Activated naive CD4-positive, alpha-beta T cell (primary cell): ENCODE results near the gene ANXA7.
A peak's percentile ranks its signal among the peaks of the same experiment; 100 is the strongest.

Experiments
- DNase-seq, 4 experiments: peaks; one replicate each; lab custom pipeline; 2025; lab: John Stamatoyannopoulos, UW

The ANXA7 gene

GRCh38 chr10:73413528-73414229 lies at the start of gene ANXA7:
ANXA7 (minus strand) TSS chr10:73414058; CDS start chr10:73400856, 13,202 bp downstream.
- peak; percentile 81 to 94 (median 88) for DNase-seq

- no peak for DNase-seq
Measured at GRCh38 chr10:73460897-73461296, 47.0 kb upstream of the ANXA7 start.

- DNase-seq: no peak
Measured at GRCh38 chr10:73459683-73460314, 45.9 kb upstream of the ANXA7 start.

- no peak for DNase-seq
Measured at GRCh38 chr10:73456187-73456890, 42.5 kb upstream of the ANXA7 start.

DNA sequence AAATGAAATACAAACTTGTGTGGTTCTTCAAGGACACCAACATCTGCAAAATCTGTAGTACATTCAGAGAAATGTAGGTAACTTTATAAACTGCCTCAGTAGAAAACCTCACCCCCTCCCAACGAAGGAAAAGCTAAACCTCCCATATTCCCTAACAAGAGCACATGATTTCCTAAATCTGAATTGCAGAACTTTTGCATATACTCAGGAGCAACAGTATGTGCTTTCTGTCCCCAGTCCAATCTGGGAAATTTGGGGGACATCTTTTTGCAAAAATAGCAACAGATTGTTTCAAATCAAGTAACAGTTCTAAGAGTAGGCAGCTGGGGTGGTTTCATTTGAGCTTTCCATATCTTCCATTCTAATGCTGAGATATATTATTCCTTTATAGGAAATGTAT lies 35.3 kb upstream of the ANXA7 start:
- DNase-seq: no peak

DNA sequence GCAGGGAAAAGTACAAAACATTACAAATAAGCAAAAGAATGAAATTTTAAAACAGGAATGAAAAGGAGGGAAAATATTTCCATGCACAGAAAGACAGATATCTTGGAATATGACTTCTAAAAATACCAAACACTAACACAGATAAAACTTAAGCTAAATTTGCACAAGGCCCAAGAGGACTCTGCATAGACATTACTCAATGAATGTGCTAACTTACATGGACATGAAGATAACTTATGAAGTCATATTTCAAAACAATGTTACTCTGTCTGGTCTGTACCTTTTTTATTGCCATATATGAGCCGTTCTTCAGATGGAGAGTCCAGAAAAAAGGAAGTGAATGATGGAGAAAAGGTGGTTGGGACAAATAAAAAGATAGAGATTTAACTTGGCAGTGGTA lies 34.5 kb upstream of the ANXA7 start:
- no peak for DNase-seq

GRCh38 chr10:73446926-73447325 lies 33.1 kb upstream of the ANXA7 start:
- no peak for DNase-seq

DNA sequence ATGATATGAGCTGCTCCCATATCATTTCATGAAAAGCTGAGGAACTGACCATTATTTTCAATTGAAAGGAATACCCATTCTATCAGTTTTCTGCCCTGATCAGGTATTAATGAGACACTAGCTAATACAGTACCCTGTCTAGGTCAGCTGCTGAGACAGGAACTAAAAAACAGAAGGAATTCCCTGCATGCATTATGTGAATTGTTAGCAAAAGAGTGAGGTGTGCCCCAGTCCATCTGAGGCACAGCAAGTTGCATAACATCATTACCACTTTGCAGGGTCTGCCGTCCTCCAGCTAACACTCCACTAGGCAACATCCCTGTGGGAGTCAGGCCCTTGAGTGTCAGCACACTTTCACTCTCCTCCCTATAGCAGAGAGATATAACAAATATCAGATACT lies 30.6 kb upstream of the ANXA7 start:
- no peak for DNase-seq

DNA sequence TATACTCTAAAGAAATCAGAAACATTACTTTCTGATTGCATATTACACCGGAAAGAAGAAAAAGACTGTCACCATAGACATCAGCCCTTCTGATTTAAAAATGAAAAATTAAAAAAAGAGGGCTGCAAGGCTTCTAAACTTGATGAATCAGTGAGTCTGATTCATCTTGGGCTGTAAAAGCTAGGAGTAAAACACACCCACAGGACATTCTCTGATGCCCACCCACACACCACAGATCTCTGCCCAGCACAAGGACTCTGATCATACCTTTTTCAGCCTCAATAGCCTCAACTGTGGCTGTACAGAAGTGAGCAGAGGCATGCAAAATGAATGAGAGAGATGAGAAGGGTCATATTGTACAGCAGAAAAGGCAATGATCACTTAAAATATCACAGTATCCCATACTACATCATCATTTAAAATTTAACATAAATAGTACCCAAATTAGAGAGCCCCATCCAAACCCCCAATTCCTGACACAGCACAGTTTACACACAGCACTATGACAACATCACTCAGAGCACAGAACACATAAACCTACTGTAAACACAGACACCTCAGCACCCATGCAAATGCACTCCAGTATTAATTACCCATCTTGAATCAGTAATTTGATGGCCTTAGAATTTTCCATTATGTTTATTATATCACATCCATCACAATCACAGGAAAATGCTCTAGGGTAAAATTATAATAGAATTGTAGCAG lies 25.9 kb upstream of the ANXA7 start:
- DNase-seq: no peak

DNA sequence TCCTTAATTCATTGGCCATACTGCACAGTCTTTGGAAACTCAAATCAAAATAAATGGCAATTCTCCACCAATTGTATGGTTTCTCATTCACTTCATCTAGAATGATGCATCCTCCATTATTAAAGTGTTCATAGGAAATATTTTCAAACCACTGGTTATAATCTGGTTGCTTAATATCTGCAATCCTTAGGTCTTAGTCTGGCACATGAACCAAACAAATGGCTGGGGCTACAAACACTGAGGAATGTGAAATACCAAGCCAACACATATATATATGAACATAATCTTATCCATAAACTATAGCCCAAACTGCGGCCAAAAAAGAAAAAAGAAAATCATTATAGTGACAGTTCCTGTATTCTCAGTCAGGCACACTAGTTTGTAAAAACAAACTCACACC lies 25.2 kb upstream of the ANXA7 start:
- DNase-seq: no peak

GRCh38 chr10:73433538-73433867 lies 19.6 kb upstream of the ANXA7 start, which contains the start of gene MSS51:
MSS51 (minus strand) TSS chr10:73433561; CDS start chr10:73428284, 5,277 bp downstream.
- no peak for DNase-seq

GRCh38 chr10:73432646-73433537 lies 19.0 kb upstream of the ANXA7 start:
- no peak for DNase-seq

GRCh38 chr10:73426318-73426717 lies 12.5 kb upstream of the ANXA7 start:
- no peak for DNase-seq

- no peak for DNase-seq
Measured at GRCh38 chr10:73424478-73424877, 10.6 kb upstream of the ANXA7 start.

GRCh38 chr10:73423309-73423708 lies 9.5 kb upstream of the ANXA7 start:
- DNase-seq: no peak

DNA sequence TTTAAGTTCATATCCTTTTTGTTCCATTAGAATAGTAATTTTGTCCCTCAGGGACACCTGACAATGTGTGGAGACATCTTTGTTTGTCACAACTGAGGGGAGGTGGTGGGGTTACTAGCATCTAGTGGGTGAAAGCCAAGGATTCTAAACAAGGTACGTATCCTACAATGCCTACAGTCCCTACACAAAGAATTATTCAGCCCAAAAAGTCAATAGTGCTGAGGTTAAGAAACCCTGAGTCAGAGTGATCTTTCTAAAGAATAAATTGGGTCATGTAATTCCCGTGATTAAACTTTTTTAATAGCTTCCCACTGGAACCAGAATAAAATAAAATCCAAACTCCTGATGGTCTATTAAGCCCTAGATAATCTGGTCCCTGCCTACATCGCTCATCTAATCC lies 2.7 kb upstream of the ANXA7 start:
- no peak for DNase-seq

- DNase-seq: no peak
Measured at GRCh38 chr10:73414230-73414945, 530 bp upstream of the ANXA7 start.

DNA sequence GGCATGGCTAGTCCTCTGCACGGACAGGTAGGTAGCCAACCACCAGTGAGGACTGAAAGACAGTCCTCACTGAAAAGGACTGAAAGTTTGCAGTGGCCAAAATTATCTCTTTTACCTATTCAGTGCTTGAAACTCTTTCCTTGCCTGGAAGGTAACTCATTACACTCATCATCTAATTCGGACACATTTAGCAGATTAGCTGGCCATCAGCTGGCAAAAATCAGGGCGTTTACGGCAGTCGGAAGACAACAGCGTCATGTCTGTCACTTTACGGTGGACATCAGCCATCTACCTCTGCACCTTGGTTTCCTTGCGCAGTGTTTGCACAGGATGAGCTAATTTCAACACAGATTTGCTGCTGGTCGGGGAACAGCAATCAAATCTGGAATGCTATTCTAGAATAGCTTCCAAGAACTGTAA lies 740 bp downstream of the ANXA7 start:
- peak in 1 of 4 experiments; percentile 17 for DNase-seq

DNA sequence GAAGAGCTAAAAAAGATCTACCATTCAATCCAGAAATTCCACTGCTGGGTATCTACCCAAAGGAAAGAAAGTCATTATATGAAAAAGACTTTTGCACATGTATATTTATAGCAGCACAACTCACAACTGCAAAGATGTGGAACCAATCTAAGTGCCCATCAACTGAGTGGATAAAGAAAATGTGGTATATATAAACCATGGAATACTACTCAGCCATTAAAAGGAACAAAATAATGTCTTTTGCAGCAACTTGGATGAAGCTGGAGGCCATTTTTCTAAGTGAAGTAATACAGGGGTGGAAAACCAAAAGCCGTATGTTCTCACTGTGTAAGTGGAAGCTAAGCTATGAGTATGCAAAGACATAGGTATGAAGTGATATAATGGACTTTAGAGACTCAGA lies 3.0 kb downstream of the ANXA7 start:
- no peak for DNase-seq

- no peak for DNase-seq
Measured at GRCh38 chr10:73408978-73409521, 4.8 kb downstream of the ANXA7 start.

DNA sequence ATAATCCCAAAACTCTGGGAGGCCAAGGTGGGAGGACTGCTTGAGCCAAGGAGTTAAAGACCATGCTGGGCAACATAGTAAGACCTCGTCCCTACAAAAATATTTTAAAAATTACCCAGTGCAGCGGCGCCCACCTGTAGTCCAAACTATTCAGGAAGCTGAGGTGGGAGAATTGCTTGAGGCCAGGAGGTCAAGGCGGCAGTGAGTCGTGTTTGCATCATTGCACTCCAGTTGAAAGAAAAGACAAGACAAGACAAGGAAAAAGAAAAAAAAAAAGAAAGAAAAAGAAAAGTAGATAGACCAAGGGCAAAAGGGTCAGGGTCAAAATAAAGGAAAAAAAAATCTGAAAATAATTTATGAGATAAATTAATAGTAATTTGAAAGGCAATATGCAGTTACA lies 5.8 kb downstream of the ANXA7 start:
- no peak for DNase-seq
